ENCODE results near the gene KCNH5.

Gene KCNH5

GRCh38 chr14:62745496-62745895 is 299.8 kb downstream of the KCNH5 start:
- TF ChIP-seq EZH2 (IDR thresholded peaks at IDR 0.05; ENCODE audit: borderline replicate concordance, low read length) (no peak), CTCF (IDR thresholded peaks at IDR 0.05; ENCODE audit: low read length) (no peak)
- Histone ChIP-seq H3K36me3 (ENCODE audit: insufficient read depth, low read length) (no peaks in the 10 kb centered on the region), H2AFZ (ENCODE audit: low read length) (no peak overlapping the region), H3K9me3 (ENCODE audit: low read length) (no peaks in the 10 kb centered on the region), H3K27ac (ENCODE audit: low read depth, low read length, poor library complexity, severe bottlenecking) (no peak overlapping the region), H3K4me3 (ENCODE audit: low read depth, low read length, poor library complexity, severe bottlenecking) (no peak overlapping the region), H3F3A (ENCODE audit: insufficient read depth, low read length) (no peaks in the 10 kb centered on the region), H3K79me2 (ENCODE audit: insufficient read depth, low read length) (no peaks in the 10 kb centered on the region), H3K4me2 (ENCODE audit: low read length) (no peak overlapping the region), H3K9me2 (ENCODE audit: low read depth, low read length) (no peaks in the 10 kb centered on the region), H3K4me1 (ENCODE audit: insufficient read depth, low read length, severe bottlenecking) (no peaks in the 10 kb centered on the region), H3K27me3 (ENCODE audit: insufficient read depth, low read length) (0 out of 2 replicates have a peak, but pooled peaks cover 3% of the 10 kb centered on the region), H3K9ac (ENCODE audit: low read length) (no peak overlapping the region), H4K20me1 (ENCODE audit: insufficient read depth, low read length) (no peaks in the 10 kb centered on the region)

- Histone ChIP-seq H3K4me1 (ENCODE audit: insufficient read depth, low read length, severe bottlenecking) (no peaks in the 10 kb centered on the region), H3K79me2 (ENCODE audit: insufficient read depth, low read length) (no peaks in the 10 kb centered on the region), H2AFZ (ENCODE audit: low read length) (no peak overlapping the region), H3F3A (ENCODE audit: insufficient read depth, low read length) (no peaks in the 10 kb centered on the region), H3K4me3 (ENCODE audit: low read depth, low read length, poor library complexity, severe bottlenecking) (no peak overlapping the region), H3K36me3 (ENCODE audit: insufficient read depth, low read length) (no peaks in the 10 kb centered on the region), H3K9me2 (ENCODE audit: low read depth, low read length) (no peaks in the 10 kb centered on the region), H3K9me3 (ENCODE audit: low read length) (no peaks in the 10 kb centered on the region), H3K27me3 (ENCODE audit: insufficient read depth, low read length) (0 out of 2 replicates have a peak, but pooled peaks cover 3% of the 10 kb centered on the region), H3K27ac (ENCODE audit: low read depth, low read length, poor library complexity, severe bottlenecking) (no peak overlapping the region), H3K4me2 (ENCODE audit: low read length) (no peak overlapping the region), H3K9ac (ENCODE audit: low read length) (no peak overlapping the region), H4K20me1 (ENCODE audit: insufficient read depth, low read length) (no peaks in the 10 kb centered on the region)
- TF ChIP-seq EZH2 (IDR thresholded peaks at IDR 0.05; ENCODE audit: borderline replicate concordance, low read length) (no peak), CTCF (IDR thresholded peaks at IDR 0.05; ENCODE audit: low read length) (no peak)
Observed at GRCh38 chr14:62743560-62743959, 301.7 kb downstream of the KCNH5 start.

- Histone ChIP-seq H3K79me2 (ENCODE audit: insufficient read depth, low read length) (no peaks in the 10 kb centered on the region), H3K36me3 (ENCODE audit: insufficient read depth, low read length) (no peaks in the 10 kb centered on the region), H3F3A (ENCODE audit: insufficient read depth, low read length) (no peaks in the 10 kb centered on the region), H3K4me2 (ENCODE audit: low read length) (no peak overlapping the region), H4K20me1 (ENCODE audit: insufficient read depth, low read length) (no peaks in the 10 kb centered on the region), H3K9me2 (ENCODE audit: low read depth, low read length) (no peaks in the 10 kb centered on the region), H3K9me3 (ENCODE audit: low read length) (no peaks in the 10 kb centered on the region), H3K4me3 (ENCODE audit: low read depth, low read length, poor library complexity, severe bottlenecking) (no peak overlapping the region), H3K27ac (ENCODE audit: low read depth, low read length, poor library complexity, severe bottlenecking) (no peak overlapping the region), H2AFZ (ENCODE audit: low read length) (no peak overlapping the region), H3K9ac (ENCODE audit: low read length) (no peak overlapping the region), H3K27me3 (ENCODE audit: insufficient read depth, low read length) (0 out of 2 replicates have a peak, but pooled peaks cover 3% of the 10 kb centered on the region), H3K4me1 (ENCODE audit: insufficient read depth, low read length, severe bottlenecking) (no peaks in the 10 kb centered on the region)
- no peak for TF ChIP-seq EZH2 (IDR thresholded peaks at IDR 0.05; ENCODE audit: borderline replicate concordance, low read length)
- TF ChIP-seq CTCF (IDR thresholded peaks at IDR 0.05; ENCODE audit: low read length) = no peak
Observed at GRCh38 chr14:62743118-62743517, 302.1 kb downstream of the KCNH5 start.
